Measurements from ENCODE around the gene DPF3.

DPF3 gene

GRCh38 chr14:72739446-72740405 lies 154.2 kb downstream of the DPF3 start:
- no peak for DNase-seq

- no peak for DNase-seq
These were observed 155.7 kb downstream of the DPF3 start for GRCh38 chr14:72738161-72738611.

- DNase-seq, result no peak
These were observed 156.3 kb downstream of the DPF3 start for GRCh38 chr14:72737560-72737943.

- no peak for DNase-seq
These were observed 156.9 kb downstream of the DPF3 start for GRCh38 chr14:72736786-72737559.

GRCh38 chr14:72736308-72736707 lies 157.6 kb downstream of the DPF3 start:
- no peak for DNase-seq

GRCh38 chr14:72732022-72732780 lies 161.7 kb downstream of the DPF3 start:
- no peak for DNase-seq

- DNase-seq, result no peak
These were observed 162.5 kb downstream of the DPF3 start for GRCh38 chr14:72731252-72732020.

- DNase-seq, result no peak
These were observed 163.4 kb downstream of the DPF3 start for GRCh38 chr14:72730468-72730867.

- no peak for DNase-seq
These were observed 167.5 kb downstream of the DPF3 start for GRCh38 chr14:72726444-72726843.

- no peak for DNase-seq
These were observed 169.9 kb downstream of the DPF3 start for GRCh38 chr14:72723858-72724530.

- DNase-seq, result no peak
These were observed 171.6 kb downstream of the DPF3 start for GRCh38 chr14:72722201-72722785.

GRCh38 chr14:72721083-72721482 lies 172.8 kb downstream of the DPF3 start:
- no peak for DNase-seq

- DNase-seq, result no peak
These were observed 176.7 kb downstream of the DPF3 start for GRCh38 chr14:72717220-72717619.

GRCh38 chr14:72716476-72716875 lies 177.4 kb downstream of the DPF3 start:
- no peak for DNase-seq

- DNase-seq, result no peak
These were observed 178.1 kb downstream of the DPF3 start for GRCh38 chr14:72715850-72716228.

- DNase-seq, result no peak
These were observed 178.6 kb downstream of the DPF3 start for GRCh38 chr14:72715215-72715849.

GRCh38 chr14:72714871-72715214 lies 179.1 kb downstream of the DPF3 start:
- DNase-seq, result no peak

GRCh38 chr14:72714094-72714493 lies 179.8 kb downstream of the DPF3 start:
- no peak for DNase-seq

GRCh38 chr14:72711936-72712335 lies 182.0 kb downstream of the DPF3 start:
- DNase-seq, result no peak

GRCh38 chr14:72709916-72710611 lies 183.8 kb downstream of the DPF3 start:
- DNase-seq, result no peak
